Testis (tissue), 2 donors: Measurements from ENCODE around the gene DSG1.

Experiments
- CTCF ChIP-seq, 3 experiments: fragments of 450-650 bp in 2 of 3; fragments of 200-600 bp in 1 of 3; sonication (generic) in 1 of 3; IDR thresholded peaks; one replicate each; pipeline ENCODE4 v1.5.1; 2016 to 2019; ENCODE audit warnings: antibody characterized with exemption in 3 of 3, mild to moderate bottlenecking in 2 of 3, moderate library complexity in 1 of 3
- POLR2A ChIP-seq: fragments of 450-650 bp; IDR thresholded peaks from one replicate; pipeline ENCODE4 v1.6.1; 2017; ENCODE audit warnings: antibody characterized with exemption, mild to moderate bottlenecking, moderate library complexity

GRCh38 chr18:31280502-31280901, 37.5 kb upstream of the DSG1 start:
- TF ChIP-seq CTCF (IDR thresholded peaks at IDR 0.05): no peak
- no peak for TF ChIP-seq POLR2A
